ENCODE measurements around the gene LHX2. TPM values are rescaled to one million over a fixed set of nuclear protein-coding genes. Genes with fewer than 3 reads are reported as not detected.

Gene LHX2
- total RNA-seq, 1 experiment from 2014 or later = 0.26 TPM

DNA sequence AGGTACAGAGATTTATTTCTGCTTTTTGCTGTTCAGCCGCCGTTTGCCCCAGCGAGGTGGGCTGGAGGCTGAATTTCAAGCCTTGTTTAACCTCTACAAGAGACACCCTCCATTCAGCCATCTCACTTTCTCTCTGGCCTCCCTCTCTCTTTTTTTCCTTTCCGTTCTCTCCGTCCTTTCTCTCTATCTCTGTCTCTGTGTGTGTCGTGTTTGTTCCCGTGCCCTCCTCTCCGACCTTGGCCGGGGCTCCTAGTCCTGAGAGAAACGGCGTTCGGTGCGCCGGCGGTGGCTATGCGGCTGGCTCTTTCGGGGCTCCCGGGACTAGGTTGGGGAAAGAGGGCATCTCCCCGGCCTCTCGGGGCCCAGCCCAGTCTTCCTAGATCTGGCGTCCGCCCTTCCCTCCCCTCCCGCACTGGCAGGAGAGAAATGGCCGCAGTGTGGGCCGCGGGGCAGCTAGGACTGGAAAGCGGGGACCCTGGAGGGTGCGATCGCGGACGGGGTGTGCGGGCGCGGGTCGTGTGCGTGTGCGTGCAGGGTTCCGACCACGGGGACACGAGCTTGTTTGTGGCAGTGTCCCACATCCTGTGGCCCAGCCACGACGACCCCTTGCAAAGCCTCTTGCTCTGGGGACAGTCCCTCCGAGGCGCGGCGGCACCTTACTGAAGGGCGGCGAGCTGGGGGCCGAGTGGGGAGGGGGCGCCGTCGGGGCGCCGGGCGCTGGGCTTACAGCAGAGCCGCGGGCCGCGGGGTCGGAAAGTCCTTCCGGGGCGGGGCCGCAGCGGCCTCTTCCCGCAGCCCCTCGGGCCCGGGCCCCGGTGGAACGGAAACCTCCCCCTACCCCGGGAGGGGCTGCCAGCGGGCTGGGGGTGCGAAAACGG, 5.7 kb downstream of the LHX2 start:
- Histone ChIP-seq H3K9me3 (ENCODE audit: low read depth, low read length, poor library complexity, severe bottlenecking) (no peaks in the 10 kb centered on the region), H3K27me3 (replicated peaks; ENCODE audit: insufficient read depth, low read depth, low read length, poor library complexity) (peaks cover 100% of the 10 kb centered on the region), H3K27ac (ENCODE audit: low read depth, low read length, poor library complexity, severe bottlenecking) (no peak overlapping the region), H3K4me3 (ENCODE audit: low read depth, low read length, poor library complexity, severe bottlenecking) (no peak overlapping the region), H3K36me3 (ENCODE audit: insufficient read depth, low read length, poor library complexity, severe bottlenecking) (no peaks in the 10 kb centered on the region), H3K4me1 (ENCODE audit: insufficient read depth, low read length, poor library complexity, severe bottlenecking) (peaks cover 8% of the 10 kb centered on the region)
- BruUV-seq (replicated peaks) = no TSS peak
- ChIA-PET CTCF (interaction anchor here (0.6 kb wide), 1 partner anchor 616 kb away, joined by 4 read pairs; no protein-coding TSS in a partner anchor), POLR2A (ENCODE audit: low non-redundant PET) (no interaction called here)
- no peak for DNase-seq (ENCODE audit: low spot score)
- TF ChIP-seq EZH2 (IDR thresholded peaks at IDR 0.05; ENCODE audit: borderline replicate concordance, low read depth, low read length, poor library complexity, severe bottlenecking) = peak; percentile 92
- TF ChIP-seq, protein P1, sequence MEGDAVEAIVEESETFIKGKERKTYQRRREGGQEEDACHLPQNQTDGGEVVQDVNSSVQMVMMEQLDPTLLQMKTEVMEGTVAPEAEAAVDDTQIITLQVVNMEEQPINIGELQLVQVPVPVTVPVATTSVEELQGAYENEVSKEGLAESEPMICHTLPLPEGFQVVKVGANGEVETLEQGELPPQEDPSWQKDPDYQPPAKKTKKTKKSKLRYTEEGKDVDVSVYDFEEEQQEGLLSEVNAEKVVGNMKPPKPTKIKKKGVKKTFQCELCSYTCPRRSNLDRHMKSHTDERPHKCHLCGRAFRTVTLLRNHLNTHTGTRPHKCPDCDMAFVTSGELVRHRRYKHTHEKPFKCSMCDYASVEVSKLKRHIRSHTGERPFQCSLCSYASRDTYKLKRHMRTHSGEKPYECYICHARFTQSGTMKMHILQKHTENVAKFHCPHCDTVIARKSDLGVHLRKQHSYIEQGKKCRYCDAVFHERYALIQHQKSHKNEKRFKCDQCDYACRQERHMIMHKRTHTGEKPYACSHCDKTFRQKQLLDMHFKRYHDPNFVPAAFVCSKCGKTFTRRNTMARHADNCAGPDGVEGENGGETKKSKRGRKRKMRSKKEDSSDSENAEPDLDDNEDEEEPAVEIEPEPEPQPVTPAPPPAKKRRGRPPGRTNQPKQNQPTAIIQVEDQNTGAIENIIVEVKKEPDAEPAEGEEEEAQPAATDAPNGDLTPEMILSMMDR (conservative IDR thresholded peaks at IDR 0.05; ENCODE audit: low read depth, low read length) = no peak
- intact Hi-C loops (cut with micrococcal nuclease; ENCODE audit: unreplicated experiment) = loop anchor here (10.0 kb wide), 1 partner anchor 472 kb away; no protein-coding TSS in a partner anchor

DNA sequence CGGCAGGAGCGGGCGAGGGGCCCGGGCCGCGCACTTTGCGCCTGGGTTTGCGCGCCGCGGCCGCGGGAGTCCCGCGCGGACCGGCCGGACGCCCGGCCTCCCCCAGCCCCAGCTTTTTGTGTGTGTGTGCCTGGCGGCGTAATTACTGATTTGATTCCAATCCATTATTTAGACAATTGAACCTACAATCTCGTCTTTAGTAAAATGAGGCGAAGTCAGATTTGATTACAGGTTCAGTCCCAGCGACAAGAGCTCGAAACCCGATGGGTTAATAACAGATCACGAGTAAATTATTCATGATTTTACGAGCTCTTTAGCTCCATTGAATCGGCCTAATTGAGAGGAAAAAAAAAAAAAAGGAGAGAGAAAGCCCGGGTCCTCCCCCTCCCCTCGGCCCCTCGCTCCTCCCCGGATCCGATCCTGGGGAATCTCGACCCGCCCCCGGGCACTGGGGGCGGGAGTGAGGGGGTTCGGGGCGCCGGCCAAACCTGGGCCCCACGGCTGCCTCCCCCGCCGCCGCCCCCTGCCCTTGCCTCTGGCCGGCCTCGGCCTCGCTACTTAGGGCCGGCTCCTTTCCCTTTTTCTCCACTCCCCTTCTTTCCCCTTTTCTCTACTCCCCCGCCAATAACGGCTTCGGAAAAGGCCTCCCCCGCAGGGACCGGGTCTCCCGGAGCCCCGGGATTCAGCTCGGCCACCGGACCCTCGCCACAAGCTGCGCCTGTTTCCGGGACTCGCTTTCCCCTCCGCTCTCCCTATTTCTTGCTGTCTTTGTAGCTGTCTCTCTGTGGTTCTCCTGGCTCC, 6.6 kb downstream of the LHX2 start:
- Histone ChIP-seq H3K27me3 (replicated peaks; ENCODE audit: insufficient read depth, low read depth, low read length, poor library complexity) (peaks cover 100% of the 10 kb centered on the region), H3K4me1 (ENCODE audit: insufficient read depth, low read length, poor library complexity, severe bottlenecking) (peaks cover 8% of the 10 kb centered on the region), H3K9me3 (ENCODE audit: low read depth, low read length, poor library complexity, severe bottlenecking) (no peaks in the 10 kb centered on the region), H3K36me3 (ENCODE audit: insufficient read depth, low read length, poor library complexity, severe bottlenecking) (no peaks in the 10 kb centered on the region), H3K27ac (ENCODE audit: low read depth, low read length, poor library complexity, severe bottlenecking) (no peak overlapping the region), H3K4me3 (ENCODE audit: low read depth, low read length, poor library complexity, severe bottlenecking) (peak overlapping the region; percentile 17)
- intact Hi-C loops (cut with micrococcal nuclease; ENCODE audit: unreplicated experiment) = loop anchor here (10.0 kb wide), 1 partner anchor 473 kb away; no protein-coding TSS in a partner anchor
- TF ChIP-seq EZH2 (IDR thresholded peaks at IDR 0.05; ENCODE audit: borderline replicate concordance, low read depth, low read length, poor library complexity, severe bottlenecking) = peak; percentile 94
- TF ChIP-seq, protein P1 (conservative IDR thresholded peaks at IDR 0.05; ENCODE audit: low read depth, low read length) = no peak
- ChIA-PET POLR2A (ENCODE audit: low non-redundant PET) (no interaction called here), CTCF (interaction anchor here (0.6 kb wide), 1 partner anchor 617 kb away, joined by 4 read pairs; no protein-coding TSS in a partner anchor)
- no peak for DNase-seq (ENCODE audit: low spot score)
- no TSS peak for BruUV-seq (replicated peaks)
